HUES6 (cell line): ENCODE results near the gene DHRS7B.
"Not testable (repeated sequence)": the region's sequence is repeated elsewhere in the genome, so short reads cannot be mapped to it uniquely, and the experiment has no call there.

Experiments used
- H3K27ac ChIP-seq: 2 replicates; pipeline ENCODE4 v1.7.0; 2013; ENCODE audit warnings: low read depth, mild to moderate bottlenecking, low read length, inconsistent platforms
- H3K27me3 ChIP-seq: 2 replicates; pipeline ENCODE4 v1.6.1; 2013; ENCODE audit warnings: low read length; ENCODE audit not compliant: control insufficient read depth, insufficient read depth
- H3K36me3 ChIP-seq: 2 replicates; pipeline ENCODE4 v1.6.1; 2013; ENCODE audit warnings: low read length; ENCODE audit not compliant: control insufficient read depth, insufficient read depth
- H3K4me1 ChIP-seq: 2 replicates; pipeline ENCODE4 v1.6.1; 2013; ENCODE audit warnings: low read length; ENCODE audit not compliant: control insufficient read depth, insufficient read depth
- H3K4me3 ChIP-seq: 2 replicates; pipeline ENCODE4 v1.5.1; 2013; ENCODE audit warnings: low read depth, low read length
- H3K9ac ChIP-seq: one replicate; pipeline ENCODE4 v1.6.1; 2013; ENCODE audit warnings: mild to moderate bottlenecking, low read length
- H3K9me3 ChIP-seq: 2 replicates; pipeline ENCODE4 v1.6.1; 2013; ENCODE audit warnings: low read depth, low read length; ENCODE audit not compliant: control insufficient read depth, insufficient read depth

The DHRS7B gene

GRCh38 chr17:21113049-21113690 is 13.6 kb upstream of the DHRS7B start:
- Histone ChIP-seq H3K4me3 (no peak overlapping the region), H3K27ac (no peak overlapping the region), H3K36me3 (no peaks in the 10 kb centered on the region), H3K4me1 (peaks cover 16% of the 10 kb centered on the region), H3K9me3 (no peaks in the 10 kb centered on the region), H3K9ac (no peak overlapping the region), H3K27me3 (no peaks in the 10 kb centered on the region)

GRCh38 chr17:21113716-21114115 is 13.0 kb upstream of the DHRS7B start:
- Histone ChIP-seq H3K4me1 (peaks cover 12% of the 10 kb centered on the region), H3K27me3 (no peaks in the 10 kb centered on the region), H3K36me3 (no peaks in the 10 kb centered on the region), H3K27ac (no peak overlapping the region), H3K9me3 (no peaks in the 10 kb centered on the region), H3K4me3 (no peak overlapping the region), H3K9ac (no peak overlapping the region)

GRCh38 chr17:21114791-21115190 is 12.0 kb upstream of the DHRS7B start:
- H3K27me3 ChIP-seq, H3K4me3 ChIP-seq, H3K27ac ChIP-seq, H3K36me3 ChIP-seq, H3K9ac ChIP-seq, H3K4me1 ChIP-seq, H3K9me3 ChIP-seq: not testable (repeated sequence)

DNA sequence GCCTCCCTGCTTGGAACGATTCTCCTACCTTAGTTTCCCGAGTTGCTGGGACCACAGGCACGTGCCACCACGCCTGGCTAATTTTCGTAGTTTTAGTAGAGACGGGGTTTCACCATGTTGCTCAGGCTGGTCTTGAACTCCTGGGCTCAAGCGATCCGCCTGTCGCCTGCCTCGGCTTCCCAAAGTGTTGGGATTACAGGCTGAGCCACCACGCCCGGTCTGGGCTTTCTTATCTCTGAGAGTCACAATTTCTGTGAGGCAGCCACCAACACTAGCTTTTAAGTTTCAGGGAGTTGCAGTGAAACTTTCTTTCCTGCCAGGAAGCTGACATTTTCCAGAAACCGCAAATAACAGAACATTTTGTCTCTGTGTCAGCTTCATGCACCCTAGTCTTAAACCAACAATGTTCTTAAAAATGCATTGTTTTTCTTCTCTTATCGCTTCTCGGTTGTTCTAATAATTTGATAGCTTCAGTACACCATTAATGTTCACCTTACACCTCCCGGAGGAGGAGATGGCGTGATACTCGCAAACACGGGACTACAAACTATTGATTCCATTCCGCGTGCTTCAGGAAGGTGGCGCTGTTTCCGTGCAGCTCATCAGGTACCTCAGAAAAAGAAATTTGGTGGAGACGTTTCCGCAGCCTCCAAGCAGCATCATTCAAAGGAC is 7.4 kb upstream of the DHRS7B start:
- Histone ChIP-seq H3K36me3 (no peaks in the 10 kb centered on the region), H3K9ac (no peak overlapping the region), H3K9me3 (no peaks in the 10 kb centered on the region), H3K27me3 (no peaks in the 10 kb centered on the region), H3K27ac (peak overlapping the region; percentile 26; the same call in 1 of the 2 replicates), H3K4me1 (peaks cover 10% of the 10 kb centered on the region), H3K4me3 (no peak overlapping the region)

DNA sequence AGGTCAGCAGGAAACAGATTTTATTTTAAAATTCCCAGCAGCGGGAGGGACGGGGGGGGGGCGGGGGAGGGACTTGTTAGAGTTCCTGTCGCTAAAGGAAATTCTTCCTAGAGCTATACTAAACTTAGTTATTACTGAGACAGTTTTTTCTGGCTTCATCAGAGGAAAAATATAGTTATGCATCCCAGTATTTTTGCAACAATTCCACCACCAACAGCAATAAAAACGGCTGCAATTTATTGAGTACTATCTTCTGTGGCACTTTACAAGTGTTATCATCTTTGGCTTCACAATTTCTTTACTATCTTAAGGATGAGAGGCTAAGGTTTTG is 6.9 kb upstream of the DHRS7B start:
- H3K9me3 ChIP-seq, result no peaks in the 10 kb centered on the region

DNA sequence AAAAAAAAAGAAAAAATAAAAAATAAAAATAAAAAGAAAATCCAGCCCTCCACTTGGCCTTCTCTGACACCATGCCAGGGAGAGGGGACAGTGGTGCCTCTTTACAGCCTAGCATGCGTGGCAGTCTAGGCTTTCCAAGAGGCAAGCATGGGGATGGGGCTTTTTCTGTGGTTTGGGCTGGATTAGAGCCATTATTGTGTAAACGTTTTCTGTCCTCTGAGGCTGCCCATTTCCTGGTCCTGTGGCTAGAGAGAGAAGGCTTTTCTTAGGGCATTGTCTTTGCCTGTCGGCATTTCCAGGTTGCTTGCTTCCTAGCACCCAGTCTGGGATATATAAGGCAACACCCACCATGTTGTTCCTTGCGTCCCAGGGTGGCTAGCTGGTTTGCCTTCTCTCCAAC is 2.7 kb upstream of the DHRS7B start:
- no peaks in the 10 kb centered on the region for H3K36me3 ChIP-seq
- no peak overlapping the region for H3K9ac ChIP-seq
- H3K27me3 ChIP-seq, result no peaks in the 10 kb centered on the region
- H3K27ac ChIP-seq, result no peak overlapping the region
- no peaks in the 10 kb centered on the region for H3K9me3 ChIP-seq
- no peak overlapping the region for H3K4me3 ChIP-seq
- peaks cover 18% of the 10 kb centered on the region for H3K4me1 ChIP-seq

More for the DNA sequence above, 6.9 kb upstream of the DHRS7B start:
- Histone ChIP-seq H3K4me1 (peaks cover 10% of the 10 kb centered on the region), H3K27me3 (no peaks in the 10 kb centered on the region), H3K27ac (no peak overlapping the region), H3K9ac (no peak overlapping the region), H3K4me3 (no peak overlapping the region), H3K36me3 (no peaks in the 10 kb centered on the region)

- H3K4me1 ChIP-seq, result peaks cover 14% of the 10 kb centered on the region
- not testable (repeated sequence) for H3K36me3 ChIP-seq, H3K9me3 ChIP-seq, H3K9ac ChIP-seq, H3K4me3 ChIP-seq, H3K27me3 ChIP-seq, H3K27ac ChIP-seq
Observed at GRCh38 chr17:21124517-21124916, 2.2 kb upstream of the DHRS7B start.

DNA sequence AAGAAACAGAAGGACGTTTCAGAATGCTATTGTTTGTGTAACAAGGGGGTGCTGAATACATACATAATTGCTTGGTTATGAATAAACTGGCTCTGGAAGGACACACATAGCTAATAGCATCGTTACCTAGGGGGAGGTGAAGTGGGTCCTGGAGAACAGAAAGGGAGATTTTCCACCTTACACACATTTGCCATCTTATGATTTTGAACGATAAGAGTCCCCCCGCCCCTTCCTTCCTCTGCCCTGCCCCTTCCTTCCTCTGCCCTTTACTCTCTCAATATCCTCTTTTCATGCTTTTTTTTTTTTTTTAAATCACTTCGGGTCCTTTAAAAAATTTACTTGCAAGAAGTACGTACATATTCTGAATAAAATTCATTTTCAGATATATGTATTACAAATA is 902 bp upstream of the DHRS7B start:
- no peaks in the 10 kb centered on the region for H3K27me3 ChIP-seq
- no peaks in the 10 kb centered on the region for H3K9me3 ChIP-seq
- peak overlapping the region; percentile 89 for H3K4me3 ChIP-seq
- H3K4me1 ChIP-seq, result peaks cover 17% of the 10 kb centered on the region
- no peak overlapping the region for H3K27ac ChIP-seq
- H3K36me3 ChIP-seq, result no peaks in the 10 kb centered on the region
- no peak overlapping the region for H3K9ac ChIP-seq

DNA sequence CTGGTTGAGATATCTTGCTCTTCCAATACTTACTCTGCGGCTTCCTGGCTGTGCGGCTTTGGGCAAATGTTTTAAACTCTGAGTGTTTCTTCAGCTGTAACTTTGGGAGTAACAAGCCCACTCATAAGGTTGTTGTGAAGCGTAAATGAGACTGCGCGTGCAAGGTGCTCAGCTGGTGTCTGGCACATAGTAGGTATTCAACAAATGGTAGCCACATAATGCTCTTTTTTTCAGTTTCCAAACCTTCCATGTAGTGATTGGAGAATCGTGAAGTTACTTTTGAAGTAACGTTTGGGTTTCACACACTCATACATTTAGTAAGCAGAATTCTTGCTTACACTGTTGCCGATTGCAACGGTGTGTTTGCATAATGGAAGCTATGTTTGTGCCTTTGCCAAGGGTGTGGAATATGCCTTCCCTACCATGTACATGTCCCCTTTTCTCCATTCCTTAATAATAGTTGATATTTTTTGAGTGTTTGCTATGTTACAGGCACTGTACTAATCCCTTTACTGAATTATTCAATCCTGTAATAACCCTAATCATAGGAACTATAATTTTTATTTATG is 829 bp downstream of the DHRS7B start:
- Histone ChIP-seq H3K36me3 (no peaks in the 10 kb centered on the region), H3K9ac (peak overlapping the region; percentile 91), H3K27ac (peak overlapping the region; percentile 77; the same call in 1 of the 2 replicates), H3K27me3 (no peaks in the 10 kb centered on the region), H3K9me3 (peaks cover 5% of the 10 kb centered on the region), H3K4me1 (peaks cover 18% of the 10 kb centered on the region), H3K4me3 (peak overlapping the region; percentile 89)

GRCh38 chr17:21129023-21129681 is 2.4 kb downstream of the DHRS7B start:
- no peak overlapping the region for H3K27ac ChIP-seq
- no peak overlapping the region for H3K4me3 ChIP-seq
- H3K9me3 ChIP-seq, result peaks cover 19% of the 10 kb centered on the region
- H3K27me3 ChIP-seq, result no peaks in the 10 kb centered on the region
- H3K36me3 ChIP-seq, result no peaks in the 10 kb centered on the region
- H3K4me1 ChIP-seq, result peaks cover 15% of the 10 kb centered on the region
- H3K9ac ChIP-seq, result no peak overlapping the region

GRCh38 chr17:21131137-21131536 is 4.4 kb downstream of the DHRS7B start:
- Histone ChIP-seq H3K4me1 (peaks cover 11% of the 10 kb centered on the region), H3K27ac (no peak overlapping the region), H3K4me3 (no peak overlapping the region), H3K36me3 (no peaks in the 10 kb centered on the region), H3K9ac (no peak overlapping the region), H3K27me3 (no peaks in the 10 kb centered on the region), H3K9me3 (peaks cover 33% of the 10 kb centered on the region)
